CD4-positive, alpha-beta T cell treated with Interleukin-15 for 4 hours (primary cell): Measurements from ENCODE around the gene RHOT1.

ENCODE experiments used
- DNase-seq: peaks from one replicate; pipeline ENCODE4 v3.0.0-alpha.2; 2020; ENCODE audit warnings: low spot score

Gene RHOT1

GRCh38 chr17:32269377-32269776 lies 127.1 kb downstream of the RHOT1 start:
- DNase-seq = no peak

GRCh38 chr17:32271844-32272243 lies 129.5 kb downstream of the RHOT1 start:
- DNase-seq = no peak

GRCh38 chr17:32274101-32274500 lies 131.8 kb downstream of the RHOT1 start:
- DNase-seq = no peak

- no peak for DNase-seq
Measured at GRCh38 chr17:32274643-32275042, 132.3 kb downstream of the RHOT1 start.
